WTC11 (cell line): ENCODE results near the gene SLK. TPM values are rescaled to one million over a fixed set of nuclear protein-coding genes. Genes with fewer than 3 reads are reported as not detected.

Experiments used
- ATF2 ChIP-seq: sonication (generic); formaldehyde crosslinking; IDR thresholded peaks from 2 replicates; pipeline ENCODE4 v1.8.1; 2022; ENCODE audit warnings: low read depth, missing genetic modification reagents, borderline replicate concordance
- CDX4 ChIP-seq: fragments of 250-450 bp; sonication (Bioruptor Pico); IDR thresholded peaks from 2 replicates; pipeline ENCODE4 v1.9.0; 2021; ENCODE audit warnings: moderate library complexity, mild to moderate bottlenecking, inconsistent platforms, borderline replicate concordance
- E2F5 ChIP-seq: sonication (generic); formaldehyde crosslinking; IDR thresholded peaks from 2 replicates; pipeline ENCODE4 v1.8.1; 2022; ENCODE audit warnings: mild to moderate bottlenecking, moderate library complexity, missing genetic modification reagents
- EMX1 ChIP-seq: fragments of 250-450 bp; sonication (Bioruptor Pico); IDR thresholded peaks from 2 replicates; pipeline ENCODE4 v1.8.0; 2021; ENCODE audit warnings: mild to moderate bottlenecking
- ESRRA ChIP-seq: sonication (generic); formaldehyde crosslinking; IDR thresholded peaks from 2 replicates; pipeline ENCODE4 v1.8.1; 2022; ENCODE audit warnings: mild to moderate bottlenecking, missing genetic modification reagents, borderline replicate concordance
- FOXK1 ChIP-seq: sonication (generic); formaldehyde crosslinking; IDR thresholded peaks from 2 replicates; pipeline ENCODE4 v1.8.0; 2022; ENCODE audit warnings: mild to moderate bottlenecking, moderate library complexity, missing genetic modification reagents
- FOXP4 ChIP-seq: sonication (generic); formaldehyde crosslinking; IDR thresholded peaks from 2 replicates; pipeline ENCODE4 v1.8.0; 2022; ENCODE audit warnings: mild to moderate bottlenecking, missing genetic modification reagents
- GABPB1 ChIP-seq: sonication (generic); formaldehyde crosslinking; IDR thresholded peaks from 2 replicates; pipeline ENCODE4 v1.8.1; 2023; ENCODE audit warnings: mild to moderate bottlenecking, missing genetic modification reagents
- HMGXB4 ChIP-seq: sonication (generic); formaldehyde crosslinking; IDR thresholded peaks from 2 replicates; pipeline ENCODE4 v1.8.1; 2023; ENCODE audit warnings: mild to moderate bottlenecking, moderate library complexity, missing genetic modification reagents
- MAX ChIP-seq: sonication (generic); formaldehyde crosslinking; IDR thresholded peaks from 2 replicates; pipeline ENCODE4 v1.8.0; 2022; ENCODE audit warnings: mild to moderate bottlenecking, missing genetic modification reagents
- MYBL2 ChIP-seq: sonication (generic); formaldehyde crosslinking; IDR thresholded peaks from 2 replicates; pipeline ENCODE4 v1.8.1; 2023; ENCODE audit warnings: mild to moderate bottlenecking, moderate library complexity, missing genetic modification reagents
- NR3C1 ChIP-seq: sonication (generic); formaldehyde crosslinking; conservative IDR thresholded peaks from 2 replicates; pipeline ENCODE4 v1.8.1; 2023; ENCODE audit warnings: low read depth, mild to moderate bottlenecking, missing genetic modification reagents
- OVOL2 ChIP-seq: fragments of 250-450 bp; sonication (Bioruptor Pico); IDR thresholded peaks from 2 replicates; pipeline ENCODE4 v1.9.0; 2021; ENCODE audit warnings: mild to moderate bottlenecking, borderline replicate concordance
- RELA ChIP-seq: sonication (generic); formaldehyde crosslinking; IDR thresholded peaks from 2 replicates; pipeline ENCODE4 v1.8.1; 2022; ENCODE audit warnings: missing genetic modification reagents, mild to moderate bottlenecking, borderline replicate concordance
- SMAD4 ChIP-seq: sonication (generic); formaldehyde crosslinking; IDR thresholded peaks from 2 replicates; pipeline ENCODE4 v1.8.0; 2022; ENCODE audit warnings: mild to moderate bottlenecking, missing genetic modification reagents
- SOX15 ChIP-seq: fragments of 250-450 bp; sonication (Bioruptor Pico); IDR thresholded peaks from 2 replicates; pipeline ENCODE4 v1.9.0; 2021; ENCODE audit warnings: mild to moderate bottlenecking
- TCF7 ChIP-seq: sonication (generic); formaldehyde crosslinking; IDR thresholded peaks from 2 replicates; pipeline ENCODE4 v1.8.0; 2022; ENCODE audit warnings: mild to moderate bottlenecking, low read depth, missing genetic modification reagents, moderate library complexity
- TEAD1 ChIP-seq: sonication (generic); formaldehyde crosslinking; IDR thresholded peaks from 2 replicates; pipeline ENCODE4 v1.8.0; 2022; ENCODE audit warnings: mild to moderate bottlenecking, missing genetic modification reagents
- USF2 ChIP-seq: sonication (generic); formaldehyde crosslinking; IDR thresholded peaks from 2 replicates; pipeline ENCODE4 v1.8.1; 2023; ENCODE audit warnings: mild to moderate bottlenecking, missing genetic modification reagents, moderate library complexity
- ZBTB43 ChIP-seq: sonication (generic); formaldehyde crosslinking; IDR thresholded peaks from 2 replicates; pipeline ENCODE4 v1.8.1; 2023; ENCODE audit warnings: mild to moderate bottlenecking, missing genetic modification reagents
- ZNF138 ChIP-seq: sonication (generic); formaldehyde crosslinking; conservative IDR thresholded peaks from 2 replicates; pipeline ENCODE4 v1.8.1; 2022; ENCODE audit warnings: mild to moderate bottlenecking, moderate library complexity, missing genetic modification reagents
- ZNF263 ChIP-seq: sonication (generic); formaldehyde crosslinking; IDR thresholded peaks from 2 replicates; pipeline ENCODE4 v1.8.1; 2022; ENCODE audit warnings: low read depth, mild to moderate bottlenecking, moderate library complexity, missing genetic modification reagents
- ZNF396 ChIP-seq: fragments of 250-450 bp; sonication (Bioruptor Pico); IDR thresholded peaks from 2 replicates; pipeline ENCODE4 v1.8.0; 2021; ENCODE audit warnings: mild to moderate bottlenecking, moderate library complexity, borderline replicate concordance
- ZNF423 ChIP-seq: fragments of 250-450 bp; sonication (Bioruptor Pico); IDR thresholded peaks from 2 replicates; pipeline ENCODE4 v2.1.2; 2022; ENCODE audit warnings: mild to moderate bottlenecking, moderate library complexity
- ZNF425 ChIP-seq: fragments of 250-450 bp; sonication (Bioruptor Pico); conservative IDR thresholded peaks from 2 replicates; pipeline ENCODE4 v1.9.0; 2021; ENCODE audit warnings: mild to moderate bottlenecking
- ZNF671 ChIP-seq: fragments of 250-450 bp; sonication (Bioruptor Pico); IDR thresholded peaks from 2 replicates; pipeline ENCODE4 v1.8.0; 2021; ENCODE audit warnings: mild to moderate bottlenecking
- total RNA-seq: library from RNA; stranded (reverse); gene quantifications from 3 replicates; pipeline ENCODE4 v1.2.3, GENCODE V29; 2021

Gene SLK
- total RNA-seq, 1 experiment from 2014 or later, result 19.2 TPM

GRCh38 chr10:103966671-103967447 is at the start of gene SLK (continued):
- TF ChIP-seq USF2 (CRISPR knock-in tag), result peak; percentile 79
- no peak for TF ChIP-seq CDX4 (CRISPR knock-in tag)
- no peak for TF ChIP-seq EMX1 (CRISPR knock-in tag)
- TF ChIP-seq TCF7 (CRISPR knock-in tag), result 0 out of 2 replicates have a peak, but pooled peaks have one; percentile 41
- TF ChIP-seq ZNF263 (CRISPR knock-in tag), result no peak
- TF ChIP-seq MYBL2 (CRISPR knock-in tag), result no peak
- peak; percentile 25; the same call in 1 of the 2 replicates for TF ChIP-seq E2F5
- no peak for TF ChIP-seq TEAD1 (CRISPR knock-in tag)
- TF ChIP-seq MAX (CRISPR knock-in tag), result 0 out of 2 replicates have a peak, but pooled peaks have one; percentile 19
- no peak for TF ChIP-seq ZBTB43 (CRISPR knock-in tag)
- TF ChIP-seq ZNF138, result no peak
- TF ChIP-seq ZNF425 (CRISPR knock-in tag), result no peak
- TF ChIP-seq ZNF671 (CRISPR knock-in tag), result no peak
- 0 out of 2 replicates have a peak, but pooled peaks have one; percentile 74 for TF ChIP-seq FOXP4 (CRISPR knock-in tag)
- no peak for TF ChIP-seq OVOL2 (CRISPR knock-in tag)
- peak; percentile 75 for TF ChIP-seq HMGXB4 (CRISPR knock-in tag)
- no peak for TF ChIP-seq GABPB1 (CRISPR knock-in tag)
- 0 out of 2 replicates have a peak, but pooled peaks have one; percentile 45 for TF ChIP-seq NR3C1
- no peak for TF ChIP-seq ZNF396 (CRISPR knock-in tag)
- TF ChIP-seq FOXK1, result no peak
- peak; percentile 72; the same call in 1 of the 2 replicates for TF ChIP-seq ESRRA (CRISPR knock-in tag)
- no peak for TF ChIP-seq SMAD4 (CRISPR knock-in tag)
- TF ChIP-seq RELA, result no peak
- TF ChIP-seq SOX15 (CRISPR knock-in tag), result no peak
- no peak for TF ChIP-seq ATF2 (CRISPR knock-in tag)
- TF ChIP-seq ZNF423, result no peak
